H9 (cell line): ENCODE results near the gene MYRF. TPM values are rescaled to one million over a fixed set of nuclear protein-coding genes. Genes with fewer than 3 reads are reported as not detected.

Experiments
- DNase-seq: peaks from one replicate; pipeline ENCODE4 v3.0.0-alpha.2; 2017
- H2AFZ ChIP-seq: one replicate; pipeline ENCODE4 v1.6.1; 2013; ENCODE audit warnings: mild to moderate bottlenecking, low read length, control low read depth, moderate library complexity
- H2AK5ac ChIP-seq: 2 replicates; pipeline ENCODE4 v1.6.1; 2013; ENCODE audit warnings: low read length, control low read depth, mixed read lengths; ENCODE audit not compliant: insufficient read length
- H2BK120ac ChIP-seq: one replicate; pipeline ENCODE4 v1.6.1; 2013; ENCODE audit warnings: low read depth, mild to moderate bottlenecking, low read length, control low read depth, inconsistent platforms; ENCODE audit not compliant: poor library complexity, severe bottlenecking
- H2BK12ac ChIP-seq: 2 replicates; pipeline ENCODE4 v1.6.1; 2013; ENCODE audit warnings: low read length, control low read depth, mixed read lengths, low read depth; ENCODE audit not compliant: insufficient read length
- H2BK15ac ChIP-seq: 2 replicates; pipeline ENCODE4 v1.6.1; 2013; ENCODE audit warnings: low read depth, low read length, control low read depth
- H2BK20ac ChIP-seq: one replicate; pipeline ENCODE4 v1.6.1; 2013; ENCODE audit warnings: low read depth, mild to moderate bottlenecking, low read length, control low read depth, inconsistent platforms; ENCODE audit not compliant: poor library complexity, severe bottlenecking
- H2BK5ac ChIP-seq: 2 replicates; pipeline ENCODE4 v1.6.1; 2013; ENCODE audit warnings: low read length, control low read depth, mixed read lengths; ENCODE audit not compliant: insufficient read length
- H3K14ac ChIP-seq: 2 replicates; pipeline ENCODE4 v1.6.1; 2013; ENCODE audit warnings: low read length, control low read depth; ENCODE audit not compliant: insufficient read depth
- H3K18ac ChIP-seq: 2 replicates; pipeline ENCODE4 v1.6.1; 2013; ENCODE audit warnings: low read depth, mild to moderate bottlenecking, mixed read lengths, low read length, control low read depth; ENCODE audit not compliant: insufficient read length
- H3K23ac ChIP-seq: 2 replicates; pipeline ENCODE4 v1.6.1; 2013; ENCODE audit warnings: low read length, control low read depth, mixed read lengths, low read depth; ENCODE audit not compliant: insufficient read length
- H3K23me2 ChIP-seq: 2 replicates; pipeline ENCODE4 v1.6.1; 2013; ENCODE audit warnings: low read depth, mild to moderate bottlenecking, mixed read lengths, low read length, control low read depth; ENCODE audit not compliant: insufficient read length, poor library complexity, severe bottlenecking
- H3K27ac ChIP-seq: 2 replicates; pipeline ENCODE4 v1.5.1; 2013; ENCODE audit warnings: low read length, control low read depth, mixed read lengths, low read depth; ENCODE audit not compliant: insufficient read length
- H3K27me3 ChIP-seq: 2 replicates; pipeline ENCODE4 v1.6.1; 2013; ENCODE audit warnings: low read length, control low read depth, inconsistent platforms; ENCODE audit not compliant: insufficient read depth
- H3K4ac ChIP-seq: 2 replicates; pipeline ENCODE4 v1.6.1; 2013; ENCODE audit warnings: low read depth, mild to moderate bottlenecking, control low read depth, inconsistent platforms, low read length, moderate library complexity
- H3K4me1 ChIP-seq: 2 replicates; pipeline ENCODE4 v1.6.1; 2013; ENCODE audit warnings: low read length, control low read depth, inconsistent platforms; ENCODE audit not compliant: insufficient read depth
- H3K4me2 ChIP-seq: 2 replicates; pipeline ENCODE4 v1.6.1; 2013; ENCODE audit warnings: low read length, control low read depth, mixed read lengths; ENCODE audit not compliant: insufficient read length, insufficient read depth
- H3K56ac ChIP-seq: 2 replicates; pipeline ENCODE4 v1.6.1; 2013; ENCODE audit warnings: low read depth, mild to moderate bottlenecking, mixed read lengths, low read length, control low read depth; ENCODE audit not compliant: insufficient read length
- H3K79me1 ChIP-seq: 2 replicates; pipeline ENCODE4 v1.6.1; 2013; ENCODE audit warnings: low read depth, mild to moderate bottlenecking, moderate library complexity, low read length, control low read depth, inconsistent platforms; ENCODE audit not compliant: insufficient read depth, poor library complexity, severe bottlenecking
- H3K79me2 ChIP-seq: 2 replicates; pipeline ENCODE4 v1.6.1; 2013; ENCODE audit warnings: low read length, control low read depth, inconsistent platforms; ENCODE audit not compliant: insufficient read depth
- H3K9ac ChIP-seq: 2 replicates; pipeline ENCODE4 v1.6.1; 2013; ENCODE audit warnings: low read length, control low read depth, mixed read lengths; ENCODE audit not compliant: insufficient read length; ENCODE audit errors: extremely low read depth
- H3K9me3 ChIP-seq: one replicate; pipeline ENCODE4 v1.6.1; 2013; ENCODE audit warnings: low read depth, low read length, inconsistent platforms; ENCODE audit not compliant: control insufficient read depth
- H3T11ph ChIP-seq: one replicate; pipeline ENCODE4 v1.6.1; 2013; ENCODE audit warnings: mild to moderate bottlenecking, low read length, control low read depth, inconsistent platforms
- H4K20me1 ChIP-seq: one replicate; pipeline ENCODE4 v1.6.1; 2013; ENCODE audit not compliant: control insufficient read depth, insufficient read length, insufficient read depth
- H4K5ac ChIP-seq: 2 replicates; pipeline ENCODE4 v1.6.1; 2013; ENCODE audit warnings: low read depth, mild to moderate bottlenecking, mixed read lengths, low read length, control low read depth; ENCODE audit not compliant: insufficient read length
- H4K8ac ChIP-seq: replicated peaks from 2 replicates; pipeline ENCODE4 v1.6.1; 2013; ENCODE audit warnings: low read length, control low read depth, mixed read lengths, low read depth; ENCODE audit not compliant: insufficient read length
- H4K91ac ChIP-seq: 2 replicates; pipeline ENCODE4 v1.6.1; 2013; ENCODE audit warnings: low read depth, mild to moderate bottlenecking, moderate library complexity, mixed read lengths, low read length, control low read depth; ENCODE audit not compliant: insufficient read length
- H3K27ac Mint-ChIP-seq, 3 experiments: 2 replicates in 2 of 3; 3 replicates in 1 of 3; pipeline ENCODE4 v1.8.0; 2020 to 2021; ENCODE audit warnings: mixed read lengths in 3 of 3, mild to moderate bottlenecking in 1 of 3, moderate library complexity in 1 of 3
- H3K27me3 Mint-ChIP-seq: 2 replicates; pipeline ENCODE4 v1.8.0; 2021; ENCODE audit warnings: low read depth, mild to moderate bottlenecking, moderate library complexity, mixed read lengths
- H3K36me3 Mint-ChIP-seq, 3 experiments: 2 replicates in 2 of 3; 3 replicates in 1 of 3; pipeline ENCODE4 v1.8.0; 2020 to 2021; ENCODE audit warnings: low read depth in 3 of 3, mixed read lengths in 3 of 3; ENCODE audit not compliant: insufficient read depth in 1 of 3
- H3K4me1 Mint-ChIP-seq, 2 experiments: 2 replicates each; pipeline ENCODE4 v1.8.0; 2020; ENCODE audit warnings: mixed read lengths in 2 of 2
- H3K4me3 Mint-ChIP-seq, 2 experiments: 2 replicates in 1 of 2; 3 replicates in 1 of 2; pipeline ENCODE4 v1.8.0; 2020 to 2021; ENCODE audit warnings: mild to moderate bottlenecking in 2 of 2, mixed read lengths in 2 of 2, moderate library complexity in 1 of 2
- H3K9me3 Mint-ChIP-seq, 2 experiments: 2 replicates in 1 of 2; 3 replicates in 1 of 2; pipeline ENCODE4 v1.8.0; 2020; ENCODE audit warnings: mild to moderate bottlenecking in 2 of 2, mixed read lengths in 2 of 2, moderate library complexity in 1 of 2
- CTCF ChIP-seq: fragments of 200-600 bp; sonication (generic); conservative IDR thresholded peaks from 3 replicates; pipeline ENCODE4 v1.8.0; 2021; ENCODE audit warnings: antibody characterized with exemption, mild to moderate bottlenecking
- WGBS: extraction: QIAGEN DNeasy Blood & Tissue Kit; methylation state at CpG from one replicate; pipeline ENCODE4 v1.1.7; 2013; ENCODE audit warnings: missing lambda C conversion rate, low lambda C conversion rate, mixed read lengths; ENCODE audit not compliant: insufficient read length; ENCODE audit errors: extremely low coverage; 5-methylcytosine and 5-hydroxymethylcytosine counted together
- total RNA-seq: library from RNA; stranded (reverse); gene quantifications from 2 replicates; pipeline ENCODE4 v1.2.1, GENCODE V29; 2021

Gene MYRF
- total RNA-seq, 1 experiment from 2014 or later: 13.9 TPM

- H2BK20ac ChIP-seq: no peak overlapping the region
- peaks cover 3% of the 10 kb centered on the region for H3K23me2 ChIP-seq
- H4K5ac ChIP-seq: no peak overlapping the region
- H3K4me2 ChIP-seq: peak overlapping the region; percentile 78
- no peak overlapping the region for H3K4ac ChIP-seq
- no peak overlapping the region for H2AK5ac ChIP-seq
- peak overlapping the region; percentile 79 for H3K14ac ChIP-seq
- H3T11ph ChIP-seq: no peak overlapping the region
- Mint-ChIP-seq H3K4me1 (peaks cover 20 to 26% of the 10 kb centered on the region in 2 experiments), H3K9me3 (no peaks in the 10 kb centered on the region), H3K4me3 (peak overlapping the region; percentile 95 to 98), H3K36me3 (peaks cover 31 to 64% (median 56%) of the 10 kb centered on the region in 3 experiments), H3K27ac (peak overlapping the region; percentile 91 to 100 (median 100)), H3K27me3 (no peaks in the 10 kb centered on the region; the same call in 1 of the 2 replicates)
- H2BK15ac ChIP-seq: no peak overlapping the region
- peak overlapping the region; percentile 50 for H3K18ac ChIP-seq
- peak overlapping the region; percentile 85 for H3K9ac ChIP-seq
- H3K27me3 ChIP-seq: no peaks in the 10 kb centered on the region
- no peak overlapping the region for H3K27ac ChIP-seq
- H4K20me1 ChIP-seq: peaks cover 2% of the 10 kb centered on the region
- H2AFZ ChIP-seq: no peak overlapping the region
- H2BK120ac ChIP-seq: peak overlapping the region; percentile 62
- H3K79me1 ChIP-seq: peaks cover 5% of the 10 kb centered on the region
- peaks cover 16% of the 10 kb centered on the region; the same call in 1 of the 2 replicates for H3K79me2 ChIP-seq
- no peak overlapping the region for H2BK5ac ChIP-seq
- no peak for TF ChIP-seq CTCF
- H3K4me1 ChIP-seq: no peaks in the 10 kb centered on the region
- H3K23ac ChIP-seq: no peak overlapping the region
- no peak overlapping the region for H2BK12ac ChIP-seq
- DNase-seq: no peak
- no peaks in the 10 kb centered on the region for H3K9me3 ChIP-seq
- no peak overlapping the region for H3K56ac ChIP-seq
- H4K8ac ChIP-seq: no peak overlapping the region
- WGBS: no CpG with 5 or more reads among the region's 29 CpGs
- no peak overlapping the region for H4K91ac ChIP-seq
Observed at GRCh38 chr11:61793083-61793828, 40.8 kb downstream of the MYRF start.
